Mammary epithelial cell (primary cell): ENCODE data around the gene UBASH3A.

Experiments
- EZH2 ChIP-seq: IDR thresholded peaks from 2 replicates; pipeline ENCODE4 v1.6.1; 2012; ENCODE audit warnings: low read length, inconsistent platforms, borderline replicate concordance
- TF ChIP-seq, protein P1 (sequence below), 2 donors: IDR thresholded peaks in 1 of 2; conservative IDR thresholded peaks in 1 of 2; 2 replicates each; pipeline ENCODE4 v1.5.1; 2011 to 2012; ENCODE audit warnings: inconsistent platforms in 2 of 2, low read length in 2 of 2, mild to moderate bottlenecking in 2 of 2, control low read depth in 1 of 2, low read depth in 1 of 2; ENCODE audit not compliant: insufficient read depth in 1 of 2; ENCODE audit errors: extremely low read depth in 1 of 2

GRCh38 chr21:42417533-42417932, 13.8 kb downstream of the UBASH3A start:
- TF ChIP-seq, protein P1, sequence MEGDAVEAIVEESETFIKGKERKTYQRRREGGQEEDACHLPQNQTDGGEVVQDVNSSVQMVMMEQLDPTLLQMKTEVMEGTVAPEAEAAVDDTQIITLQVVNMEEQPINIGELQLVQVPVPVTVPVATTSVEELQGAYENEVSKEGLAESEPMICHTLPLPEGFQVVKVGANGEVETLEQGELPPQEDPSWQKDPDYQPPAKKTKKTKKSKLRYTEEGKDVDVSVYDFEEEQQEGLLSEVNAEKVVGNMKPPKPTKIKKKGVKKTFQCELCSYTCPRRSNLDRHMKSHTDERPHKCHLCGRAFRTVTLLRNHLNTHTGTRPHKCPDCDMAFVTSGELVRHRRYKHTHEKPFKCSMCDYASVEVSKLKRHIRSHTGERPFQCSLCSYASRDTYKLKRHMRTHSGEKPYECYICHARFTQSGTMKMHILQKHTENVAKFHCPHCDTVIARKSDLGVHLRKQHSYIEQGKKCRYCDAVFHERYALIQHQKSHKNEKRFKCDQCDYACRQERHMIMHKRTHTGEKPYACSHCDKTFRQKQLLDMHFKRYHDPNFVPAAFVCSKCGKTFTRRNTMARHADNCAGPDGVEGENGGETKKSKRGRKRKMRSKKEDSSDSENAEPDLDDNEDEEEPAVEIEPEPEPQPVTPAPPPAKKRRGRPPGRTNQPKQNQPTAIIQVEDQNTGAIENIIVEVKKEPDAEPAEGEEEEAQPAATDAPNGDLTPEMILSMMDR (conservative IDR thresholded peaks at IDR 0.05 in 1 of 2, IDR thresholded peaks at IDR 0.05 in 1 of 2; ENCODE audit: extremely low read depth in 1 of 2, insufficient read depth in 1 of 2, low read depth in 1 of 2, low read length in 2 of 2), result no peak
- no peak for TF ChIP-seq EZH2
